ENCODE data around the gene SH3GLB2. TPM values are rescaled to one million over a fixed set of nuclear protein-coding genes. Genes with fewer than 3 reads are reported as not detected.

SH3GLB2 gene
- 30.5 and 36.1 TPM in 2 replicates for total RNA-seq

GRCh38 chr9:129028192-129028966 lies at the start of gene SH3GLB2:
Gene SH3GLB2, minus strand, starts transcription at chr9:129028331. Its CDS starts 177 bp downstream, at chr9:129028154.

GRCh38 chr9:129036241-129036922 lies 8.3 kb upstream of the SH3GLB2 start, which contains the start of gene MIGA2:
Gene MIGA2, plus strand, starts transcription at chr9:129036626. Its CDS starts 3,969 bp downstream, at chr9:129040595.

Other genes starting within 250 kb of the SH3GLB2 start
- 8.8 and 12.9 TPM in 2 replicates for gene TBC1D13, start 241.1 kb downstream of the SH3GLB2 start, total RNA-seq
- 25.2 and 37.7 TPM in 2 replicates for gene ENDOG, start 209.8 kb downstream of the SH3GLB2 start, total RNA-seq
- gene SPOUT1, start 198.5 kb downstream of the SH3GLB2 start, total RNA-seq, result 17.9 and 23.7 TPM in 2 replicates
- gene KYAT1, start 146.4 kb downstream of the SH3GLB2 start, total RNA-seq, result 10.8 and 11.7 TPM in 2 replicates
- 85.0 and 88.0 TPM in 2 replicates for gene LRRC8A, start 146.2 kb downstream of the SH3GLB2 start, total RNA-seq
- gene PHYHD1, start 107.3 kb downstream of the SH3GLB2 start, total RNA-seq, result not detected in 2 replicates
- gene DOLK, start 80.7 kb downstream of the SH3GLB2 start, total RNA-seq, result 29.6 and 46.4 TPM in 2 replicates
- gene NUP188, start 80.6 kb downstream of the SH3GLB2 start, total RNA-seq, result 32.5 and 35.7 TPM in 2 replicates
- 17.9 and 19.5 TPM in 2 replicates for gene MIGA2, start 8.3 kb upstream of the SH3GLB2 start, total RNA-seq
- gene DOLPP1, start 52.8 kb upstream of the SH3GLB2 start, total RNA-seq, result 8.4 and 10.1 TPM in 2 replicates
- gene CRAT, start 82.5 kb upstream of the SH3GLB2 start, total RNA-seq, result 22.3 and 28.3 TPM in 2 replicates
- gene PTPA, start 83.1 kb upstream of the SH3GLB2 start, total RNA-seq, result 78.3 and 89.1 TPM in 2 replicates
- gene IER5L, start 149.9 kb upstream of the SH3GLB2 start, total RNA-seq, result 10.7 and 18.7 TPM in 2 replicates

Measured in epithelial cell of umbilical artery (primary cell).